Lung (tissue), 12 donors: ENCODE data around the gene NDUFS7. TPM values are rescaled to one million over a fixed set of nuclear protein-coding genes. Genes with fewer than 3 reads are reported as not detected.

Experiments used
- ATAC-seq: fragments of 200-7000 bp; cut with Tn5 transposase; one replicate; pipeline ENCODE4 v1.9.1; 2020; ENCODE audit warnings: moderate number of reproducible peaks; ENCODE audit not compliant: insufficient read depth, low FRiP score
- DNase-seq, 3 donors: peaks; one replicate each; pipeline ENCODE4 v3.0.0-alpha.2; 2013 to 2017
- H3K27ac ChIP-seq, 2 donors: one replicate each; pipeline ENCODE4 v1.5.1; 2013; ENCODE audit warnings: mild to moderate bottlenecking in 2 of 2, moderate library complexity in 2 of 2, control low read depth in 1 of 2, inconsistent platforms in 1 of 2, low read depth in 1 of 2, low read length in 1 of 2
- H3K27me3 ChIP-seq, 3 donors: one replicate each; pipeline ENCODE4 v1.5.1; 2013; ENCODE audit warnings: low read length in 2 of 3; ENCODE audit not compliant: control insufficient read depth in 3 of 3, insufficient read depth in 3 of 3
- H3K36me3 ChIP-seq, 4 donors: one replicate each; pipeline ENCODE4 v1.5.1; 2013; ENCODE audit warnings: low read length in 4 of 4, mild to moderate bottlenecking in 1 of 4, moderate library complexity in 1 of 4; ENCODE audit not compliant: control insufficient read depth in 4 of 4, insufficient read depth in 4 of 4
- H3K4me1 ChIP-seq, 5 donors: one replicate each; pipeline ENCODE4 v1.5.1; 2013; ENCODE audit warnings: low read length in 5 of 5, mild to moderate bottlenecking in 2 of 5, moderate library complexity in 1 of 5; ENCODE audit not compliant: control insufficient read depth in 5 of 5, insufficient read depth in 5 of 5
- H3K4me3 ChIP-seq: one replicate; pipeline ENCODE4 v1.5.1; 2013; ENCODE audit warnings: mild to moderate bottlenecking, control low read depth, moderate library complexity
- H3K9ac ChIP-seq, 2 donors: one replicate each; pipeline ENCODE4 v1.5.1; 2013; ENCODE audit warnings: low read length in 2 of 2, control low read depth in 1 of 2; ENCODE audit not compliant: insufficient read depth in 1 of 2
- H3K9me3 ChIP-seq, 4 donors: one replicate each; pipeline ENCODE4 v1.5.1; 2013; ENCODE audit warnings: low read length in 3 of 4, mild to moderate bottlenecking in 1 of 4, moderate library complexity in 1 of 4; ENCODE audit not compliant: control insufficient read depth in 4 of 4, insufficient read depth in 3 of 4
- WGBS, 2 donors: extraction: QIAGEN DNeasy Blood & Tissue Kit; methylation state at CpG; one replicate each; pipeline ENCODE4 v1.1.7; 2013; 5-methylcytosine and 5-hydroxymethylcytosine counted together
- polyA plus RNA-seq, 2 donors: library from polyadenylated mRNA; stranded (reverse); fragments of 200-250 nt; gene quantifications; one replicate each; pipeline ENCODE4 v1.2.1, GENCODE V29; 2013
- total RNA-seq, 2 donors: library from RNA; depleted of rRNA in 1 of 2; stranded (reverse); fragments of >200 nt in 1 of 2; gene quantifications; one replicate each; pipeline ENCODE4 v1.2.1, GENCODE V29; 2014 to 2021
- TF ChIP-seq, protein P1 (sequence below): IDR thresholded peaks from 2 replicates; pipeline ENCODE4 v1.5.1; 2012; ENCODE audit warnings: mild to moderate bottlenecking; ENCODE audit errors: control extremely low read depth, extremely low read depth
- donor health status: control.
- donor health status: control.
- donor health status: Bipolar disorder and iron deficiency.
- donor health status: healthy.
- donor health status: DM: yes; HTN: yes; CAD: no.

Gene NDUFS7
- total and polyA plus RNA-seq, 4 donors, result 33.4 to 133 (median 108) TPM

DNA sequence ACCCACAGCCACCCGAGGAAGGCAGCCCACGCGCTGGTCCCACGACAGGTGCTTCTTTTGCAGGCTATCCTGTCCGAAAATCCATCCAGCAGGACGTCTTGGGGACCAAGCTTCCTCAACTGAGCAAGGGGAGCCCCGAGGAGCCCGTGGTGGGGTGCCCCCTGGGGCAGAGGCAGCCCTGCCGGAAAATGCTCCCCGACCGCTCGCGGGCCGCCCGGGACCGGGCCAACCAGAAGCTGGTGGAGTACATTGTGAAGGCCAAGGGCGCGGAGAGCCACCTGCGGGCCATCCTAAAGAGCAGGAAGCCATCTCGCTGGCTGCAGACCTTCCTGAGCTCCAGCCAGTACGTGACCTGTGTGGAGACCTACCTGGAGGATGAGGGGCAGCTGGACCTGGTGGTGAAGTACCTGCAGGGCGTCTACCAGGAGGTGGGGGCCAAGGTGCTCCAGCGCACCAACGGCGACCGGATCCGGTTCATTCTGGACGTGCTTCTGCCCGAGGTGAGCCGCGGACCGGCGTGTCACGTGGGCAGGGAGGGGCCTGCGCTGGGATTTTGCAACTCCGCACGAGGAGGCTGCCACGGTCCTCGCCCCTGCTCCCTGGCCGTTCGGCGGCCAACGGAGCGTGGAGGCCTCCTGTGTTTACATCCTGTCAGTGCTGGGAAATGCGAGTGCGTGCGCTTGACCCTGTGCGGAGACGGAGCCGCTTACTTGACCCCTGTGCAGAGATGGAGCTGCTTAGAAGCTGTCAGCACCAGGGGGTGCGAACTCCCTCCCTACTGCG, 12.9 kb upstream of the NDUFS7 start:
- peaks cover 9 to 58% (median 30%) of the 10 kb centered on the region in 4 donors for H3K36me3 ChIP-seq

DNA sequence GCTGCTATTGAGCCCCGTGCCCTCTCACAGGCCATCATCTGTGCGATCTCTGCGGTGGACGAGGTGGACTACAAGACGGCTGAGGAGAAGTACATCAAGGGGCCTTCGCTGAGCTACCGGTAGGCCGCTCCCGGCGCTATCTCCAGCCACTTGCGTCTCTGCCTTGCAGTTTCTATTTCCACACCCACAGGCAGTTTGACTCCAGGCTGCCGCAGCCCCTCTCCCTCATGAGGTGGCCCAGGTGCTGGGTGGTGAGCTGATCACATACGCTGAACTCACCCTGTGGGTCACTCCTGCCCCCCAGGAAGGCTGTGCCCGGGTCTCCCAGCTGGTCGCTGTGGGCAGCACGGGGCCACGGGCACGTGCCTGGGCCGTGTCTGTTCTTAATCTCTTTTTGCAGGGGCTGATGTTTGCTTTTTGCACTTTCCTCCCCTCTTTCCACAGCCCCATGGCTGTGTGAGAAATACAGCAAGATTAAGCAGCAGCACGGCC, 10.6 kb upstream of the NDUFS7 start:
- Histone ChIP-seq H3K27ac (peak overlapping the region in 1 of 2 donors; percentile 66), H3K36me3 (peaks cover 9 to 60% (median 21%) of the 10 kb centered on the region in 4 donors), H3K9me3 (no peaks in the 10 kb centered on the region), H3K27me3 (no peaks in the 10 kb centered on the region), H3K4me3 (no peak overlapping the region), H3K4me1 (peaks cover 0 to 9% (median 0%) of the 10 kb centered on the region in 5 donors), H3K9ac (no peak overlapping the region)
- DNase-seq, result no peak
- ATAC-seq, result no peak
- 85 to 90% methylated on average over 20 of the region's 20 CpGs for WGBS, 2 donors
- TF ChIP-seq, protein P1, sequence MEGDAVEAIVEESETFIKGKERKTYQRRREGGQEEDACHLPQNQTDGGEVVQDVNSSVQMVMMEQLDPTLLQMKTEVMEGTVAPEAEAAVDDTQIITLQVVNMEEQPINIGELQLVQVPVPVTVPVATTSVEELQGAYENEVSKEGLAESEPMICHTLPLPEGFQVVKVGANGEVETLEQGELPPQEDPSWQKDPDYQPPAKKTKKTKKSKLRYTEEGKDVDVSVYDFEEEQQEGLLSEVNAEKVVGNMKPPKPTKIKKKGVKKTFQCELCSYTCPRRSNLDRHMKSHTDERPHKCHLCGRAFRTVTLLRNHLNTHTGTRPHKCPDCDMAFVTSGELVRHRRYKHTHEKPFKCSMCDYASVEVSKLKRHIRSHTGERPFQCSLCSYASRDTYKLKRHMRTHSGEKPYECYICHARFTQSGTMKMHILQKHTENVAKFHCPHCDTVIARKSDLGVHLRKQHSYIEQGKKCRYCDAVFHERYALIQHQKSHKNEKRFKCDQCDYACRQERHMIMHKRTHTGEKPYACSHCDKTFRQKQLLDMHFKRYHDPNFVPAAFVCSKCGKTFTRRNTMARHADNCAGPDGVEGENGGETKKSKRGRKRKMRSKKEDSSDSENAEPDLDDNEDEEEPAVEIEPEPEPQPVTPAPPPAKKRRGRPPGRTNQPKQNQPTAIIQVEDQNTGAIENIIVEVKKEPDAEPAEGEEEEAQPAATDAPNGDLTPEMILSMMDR, result no peak

More for the DNA sequence above, 12.9 kb upstream of the NDUFS7 start:
- Histone ChIP-seq H3K9me3 (no peaks in the 10 kb centered on the region), H3K9ac (no peak overlapping the region), H3K27me3 (no peaks in the 10 kb centered on the region), H3K4me1 (peaks cover 0 to 9% (median 0%) of the 10 kb centered on the region in 5 donors), H3K27ac (no peak overlapping the region), H3K4me3 (no peak overlapping the region)
- DNase-seq (no peak), ATAC-seq (no peak)
- 92 to 93% methylated on average over 51 to 52 of the region's 52 CpGs for whole genome bisulfite sequencing, 2 donors
- TF ChIP-seq, protein P1, result no peak

DNA sequence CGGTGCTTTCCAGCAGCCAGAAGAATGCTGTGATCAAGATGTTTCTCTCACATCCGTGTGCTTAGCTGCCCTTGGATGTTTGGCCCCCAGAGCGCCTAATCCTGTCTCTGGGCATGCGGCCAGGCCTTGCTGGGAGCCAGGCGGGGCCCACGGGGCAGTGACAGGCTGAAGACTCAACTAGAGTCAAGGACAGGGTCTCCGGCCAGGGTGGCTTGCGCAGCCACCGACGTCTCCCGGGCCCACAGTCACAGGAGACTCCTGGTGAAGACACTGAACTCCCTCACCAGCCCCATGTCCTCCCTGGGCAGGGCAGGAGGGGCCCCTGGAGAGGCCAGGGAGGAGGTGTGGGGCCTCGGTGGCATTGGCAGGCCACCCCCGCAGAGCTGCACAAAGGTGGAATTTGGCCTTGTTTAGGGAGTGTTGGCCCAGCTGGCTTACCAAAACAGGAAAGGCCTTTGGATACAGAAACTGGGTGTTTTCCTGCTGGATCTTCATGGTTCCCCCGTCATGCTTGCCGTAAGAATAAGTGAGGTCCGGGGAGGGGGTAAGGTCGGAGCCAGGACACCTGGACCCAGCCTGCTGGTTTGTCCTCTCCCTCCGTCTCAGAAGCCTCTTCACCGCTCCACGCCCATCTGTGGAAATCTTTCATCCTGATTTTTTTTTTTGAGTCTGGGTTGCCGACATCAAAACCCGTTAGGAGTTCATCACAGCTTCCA, 10.0 kb upstream of the NDUFS7 start:
- Histone ChIP-seq H3K36me3 (peaks cover 9 to 58% (median 21%) of the 10 kb centered on the region in 4 donors), H3K9me3 (no peaks in the 10 kb centered on the region), H3K4me1 (peaks cover 0 to 9% (median 0%) of the 10 kb centered on the region in 5 donors), H3K9ac (no peak overlapping the region), H3K27ac (peak overlapping the region; percentile 47 to 66), H3K27me3 (no peaks in the 10 kb centered on the region), H3K4me3 (no peak overlapping the region)
- no peak for ATAC-seq
- WGBS, 2 donors, result 68 to 81% methylated on average over 22 of the region's 22 CpGs
- DNase-seq, result peak in 2 of 3 donors; percentile 46 to 55
- TF ChIP-seq, protein P1, result no peak
